OCI-LY1 (cell line): ENCODE results near the gene ZPR1.
"Not testable (repeated sequence)": the region's sequence is repeated elsewhere in the genome, so short reads cannot be mapped to it uniquely, and the experiment has no call there.

Experiments
- H2AFZ ChIP-seq: fragments of 200-600 bp; sonication (generic), shearing (Covaris generic); 2 replicates; pipeline ENCODE4 v1.6.0; 2014; ENCODE audit warnings: antibody characterized with exemption, mild to moderate bottlenecking, low read length
- H3F3A ChIP-seq: fragments of 200-600 bp; sonication (generic), shearing (Covaris generic); 2 replicates; pipeline ENCODE4 v1.6.0; 2014; ENCODE audit warnings: mild to moderate bottlenecking, antibody characterized with exemption, low read length, moderate library complexity; ENCODE audit not compliant: insufficient read depth
- H3K27ac ChIP-seq: fragments of 200-600 bp; sonication (generic); 2 replicates; pipeline ENCODE4 v1.5.1; 2014; ENCODE audit warnings: low read length, mixed run types, mild to moderate bottlenecking, low read depth; ENCODE audit not compliant: poor library complexity, severe bottlenecking
- H3K27me3 ChIP-seq: fragments of 200-600 bp; sonication (generic); 2 replicates; pipeline ENCODE4 v1.6.0; 2014; ENCODE audit warnings: antibody characterized with exemption, mild to moderate bottlenecking, low read length, moderate library complexity; ENCODE audit not compliant: insufficient read depth
- H3K36me3 ChIP-seq: fragments of 200-600 bp; sonication (generic); 2 replicates; pipeline ENCODE4 v1.6.1; 2014; ENCODE audit warnings: mild to moderate bottlenecking, antibody characterized with exemption, low read length, moderate library complexity, mixed read lengths; ENCODE audit not compliant: insufficient read depth
- H3K4me1 ChIP-seq: fragments of 200-600 bp; sonication (generic); 2 replicates; pipeline ENCODE4 v1.5.1; 2014; ENCODE audit warnings: mild to moderate bottlenecking, low read length, moderate library complexity; ENCODE audit not compliant: insufficient read depth, severe bottlenecking
- H3K4me2 ChIP-seq: fragments of 200-600 bp; sonication (generic), shearing (Covaris generic); 2 replicates; pipeline ENCODE4 v1.6.1; 2014; ENCODE audit warnings: low read length
- H3K4me3 ChIP-seq: fragments of 200-600 bp; sonication (generic); 2 replicates; pipeline ENCODE4 v1.5.1; 2014; ENCODE audit warnings: low read length, low read depth, mild to moderate bottlenecking, mixed read lengths; ENCODE audit not compliant: poor library complexity, severe bottlenecking
- H3K79me2 ChIP-seq: fragments of 200-600 bp; shearing (Covaris generic); 2 replicates; pipeline ENCODE4 v1.6.1; 2016; ENCODE audit warnings: mixed run types, low read length, mixed read lengths; ENCODE audit not compliant: insufficient read depth
- H3K9ac ChIP-seq: fragments of 200-600 bp; sonication (generic), shearing (Covaris generic); 2 replicates; pipeline ENCODE4 v1.6.1; 2014; ENCODE audit warnings: mild to moderate bottlenecking, low read length, mixed read lengths
- H3K9me2 ChIP-seq: fragments of 200-600 bp; sonication (generic), shearing (Covaris generic); 2 replicates; pipeline ENCODE4 v1.6.1; 2014; ENCODE audit warnings: low read depth, mild to moderate bottlenecking, low read length, mixed read lengths
- H3K9me3 ChIP-seq: fragments of 200-600 bp; shearing (Covaris generic); 2 replicates; pipeline ENCODE4 v1.6.1; 2014; ENCODE audit warnings: low read length, mixed read lengths
- H4K20me1 ChIP-seq: fragments of 200-600 bp; sonication (generic), shearing (Covaris generic); 2 replicates; pipeline ENCODE4 v1.6.0; 2016; ENCODE audit warnings: mild to moderate bottlenecking, low read length; ENCODE audit not compliant: insufficient read depth
- CTCF ChIP-seq: fragments of 200-600 bp; sonication (generic), shearing (Covaris generic); IDR thresholded peaks from 2 replicates; pipeline ENCODE4 v1.5.1; 2017; ENCODE audit warnings: mild to moderate bottlenecking, antibody characterized with exemption, low read length, moderate library complexity, mixed read lengths
- EZH2 ChIP-seq: fragments of 200-600 bp; sonication (generic), shearing (Covaris generic); IDR thresholded peaks from 2 replicates; pipeline ENCODE4 v1.8.0; 2017; ENCODE audit warnings: borderline replicate concordance, mixed run types, mild to moderate bottlenecking, antibody characterized with exemption, low read length, moderate library complexity, mixed read lengths

ZPR1 gene

GRCh38 chr11:116762132-116762531 lies 25.7 kb downstream of the ZPR1 start:
- H3K9me3 ChIP-seq = no peaks in the 10 kb centered on the region
- H4K20me1 ChIP-seq = no peaks in the 10 kb centered on the region
- H3K27ac ChIP-seq = no peak overlapping the region
- no peak overlapping the region for H2AFZ ChIP-seq
- no peak overlapping the region for H3K4me3 ChIP-seq
- no peak overlapping the region for H3K4me2 ChIP-seq
- no peaks in the 10 kb centered on the region for H3K79me2 ChIP-seq
- H3K4me1 ChIP-seq = no peaks in the 10 kb centered on the region
- TF ChIP-seq EZH2 = no peak
- TF ChIP-seq CTCF = no peak
- no peaks in the 10 kb centered on the region for H3K27me3 ChIP-seq
- H3K9me2 ChIP-seq = no peaks in the 10 kb centered on the region
- H3K9ac ChIP-seq = no peak overlapping the region
- peaks cover 83% of the 10 kb centered on the region for H3K36me3 ChIP-seq
- no peaks in the 10 kb centered on the region for H3F3A ChIP-seq

GRCh38 chr11:116756044-116756443 lies 31.8 kb downstream of the ZPR1 start:
- not testable (repeated sequence) for H3K9me2 ChIP-seq, H3K4me2 ChIP-seq, H3K4me3 ChIP-seq, H3K27ac ChIP-seq, H3K9ac ChIP-seq, H3K4me1 ChIP-seq, H3K9me3 ChIP-seq, H2AFZ ChIP-seq, H4K20me1 ChIP-seq, H3K79me2 ChIP-seq, H3F3A ChIP-seq, H3K27me3 ChIP-seq
- peaks cover 85% of the 10 kb centered on the region for H3K36me3 ChIP-seq

GRCh38 chr11:116750070-116750718 lies 37.6 kb downstream of the ZPR1 start:
- no peak for TF ChIP-seq CTCF
- TF ChIP-seq EZH2 = no peak
- Histone ChIP-seq H3K36me3 (peaks cover 74% of the 10 kb centered on the region), H3K9me2 (no peaks in the 10 kb centered on the region)

GRCh38 chr11:116742104-116742503 lies 45.7 kb downstream of the ZPR1 start:
- H3K79me2 ChIP-seq = no peaks in the 10 kb centered on the region
- H4K20me1 ChIP-seq = no peaks in the 10 kb centered on the region
- no peaks in the 10 kb centered on the region for H3K9me2 ChIP-seq
- H3K27ac ChIP-seq = no peak overlapping the region
- H3K27me3 ChIP-seq = no peaks in the 10 kb centered on the region
- no peak overlapping the region for H2AFZ ChIP-seq
- no peaks in the 10 kb centered on the region for H3K9me3 ChIP-seq
- H3K4me1 ChIP-seq = no peaks in the 10 kb centered on the region
- no peak overlapping the region for H3K4me3 ChIP-seq
- no peak overlapping the region for H3K9ac ChIP-seq
- no peak for TF ChIP-seq CTCF
- no peak for TF ChIP-seq EZH2
- H3K4me2 ChIP-seq = no peak overlapping the region
- no peaks in the 10 kb centered on the region for H3F3A ChIP-seq
- H3K36me3 ChIP-seq = peaks cover 9% of the 10 kb centered on the region

More at GRCh38 chr11:116750070-116750718, 37.6 kb downstream of the ZPR1 start:
- Histone ChIP-seq H3K79me2 (no peaks in the 10 kb centered on the region), H3K4me2 (no peak overlapping the region), H4K20me1 (no peaks in the 10 kb centered on the region), H3K27me3 (no peaks in the 10 kb centered on the region), H3K9me3 (no peaks in the 10 kb centered on the region), H3K4me1 (no peaks in the 10 kb centered on the region), H3K9ac (no peak overlapping the region), H3F3A (no peaks in the 10 kb centered on the region), H3K4me3 (no peak overlapping the region), H3K27ac (no peak overlapping the region), H2AFZ (no peak overlapping the region)
